H1 (cell line): ENCODE data around the gene RBM27.

ENCODE experiments used
- CHD2 ChIP-seq: IDR thresholded peaks from 2 replicates; pipeline ENCODE4 v1.6.1; 2012; ENCODE audit warnings: low read length, improper control_type of control experiment
- EZH2 ChIP-seq: fragments of 200-600 bp; sonication (generic); IDR thresholded peaks from 2 replicates; pipeline ENCODE4 v1.7.1; 2012; ENCODE audit warnings: low read depth, mild to moderate bottlenecking, moderate library complexity, low read length, inconsistent platforms; ENCODE audit not compliant: severe bottlenecking
- GABPA ChIP-seq: IDR thresholded peaks from 2 replicates; pipeline ENCODE4 v1.6.1; 2011; ENCODE audit warnings: mild to moderate bottlenecking, low read length, moderate library complexity, borderline replicate concordance; ENCODE audit not compliant: insufficient read depth
- JUND ChIP-seq: IDR thresholded peaks from 2 replicates; pipeline ENCODE4 v1.6.1; 2011; ENCODE audit warnings: mild to moderate bottlenecking, improper control_type of control experiment, low read length
- POLR2A ChIP-seq, 2 experiments: IDR thresholded peaks; 1 replicate in 1 of 2; 2 replicates in 1 of 2; pipeline ENCODE4 v1.6.1; 2011; ENCODE audit warnings: low read depth in 2 of 2, low read length in 2 of 2, mild to moderate bottlenecking in 2 of 2; ENCODE audit errors: control extremely low read depth in 1 of 2
- RFX5 ChIP-seq: IDR thresholded peaks from 2 replicates; pipeline ENCODE4 v1.6.1; 2011; ENCODE audit warnings: low read depth, low read length, improper control_type of control experiment, borderline replicate concordance
- SIRT6 ChIP-seq: IDR thresholded peaks from one replicate; pipeline ENCODE4 v1.7.1; 2012; ENCODE audit warnings: low read length, inconsistent platforms
- SP2 ChIP-seq: IDR thresholded peaks from 2 replicates; pipeline ENCODE4 v1.6.1; 2012; ENCODE audit warnings: mild to moderate bottlenecking, low read length, inconsistent platforms
- TCF12 ChIP-seq: IDR thresholded peaks from 2 replicates; pipeline ENCODE4 v1.6.1; 2011; ENCODE audit warnings: low read depth, mild to moderate bottlenecking, low read length
- ZNF274 ChIP-seq: IDR thresholded peaks from 2 replicates; pipeline ENCODE4 v1.7.0; 2012; ENCODE audit warnings: low read length, borderline replicate concordance; ENCODE audit errors: extremely low read depth
- TF ChIP-seq, protein P1 (sequence below), 3 experiments: IDR thresholded peaks; 1 replicate in 2 of 3; 2 replicates in 1 of 3; pipeline versions ENCODE4 v1.5.1 to v1.6.1; 2011; ENCODE audit warnings: low read length in 3 of 3, mild to moderate bottlenecking in 3 of 3, inconsistent platforms in 2 of 3, low read depth in 1 of 3, moderate library complexity in 1 of 3; ENCODE audit not compliant: insufficient read depth in 1 of 3; ENCODE audit errors: control extremely low read depth in 1 of 3

DNA sequence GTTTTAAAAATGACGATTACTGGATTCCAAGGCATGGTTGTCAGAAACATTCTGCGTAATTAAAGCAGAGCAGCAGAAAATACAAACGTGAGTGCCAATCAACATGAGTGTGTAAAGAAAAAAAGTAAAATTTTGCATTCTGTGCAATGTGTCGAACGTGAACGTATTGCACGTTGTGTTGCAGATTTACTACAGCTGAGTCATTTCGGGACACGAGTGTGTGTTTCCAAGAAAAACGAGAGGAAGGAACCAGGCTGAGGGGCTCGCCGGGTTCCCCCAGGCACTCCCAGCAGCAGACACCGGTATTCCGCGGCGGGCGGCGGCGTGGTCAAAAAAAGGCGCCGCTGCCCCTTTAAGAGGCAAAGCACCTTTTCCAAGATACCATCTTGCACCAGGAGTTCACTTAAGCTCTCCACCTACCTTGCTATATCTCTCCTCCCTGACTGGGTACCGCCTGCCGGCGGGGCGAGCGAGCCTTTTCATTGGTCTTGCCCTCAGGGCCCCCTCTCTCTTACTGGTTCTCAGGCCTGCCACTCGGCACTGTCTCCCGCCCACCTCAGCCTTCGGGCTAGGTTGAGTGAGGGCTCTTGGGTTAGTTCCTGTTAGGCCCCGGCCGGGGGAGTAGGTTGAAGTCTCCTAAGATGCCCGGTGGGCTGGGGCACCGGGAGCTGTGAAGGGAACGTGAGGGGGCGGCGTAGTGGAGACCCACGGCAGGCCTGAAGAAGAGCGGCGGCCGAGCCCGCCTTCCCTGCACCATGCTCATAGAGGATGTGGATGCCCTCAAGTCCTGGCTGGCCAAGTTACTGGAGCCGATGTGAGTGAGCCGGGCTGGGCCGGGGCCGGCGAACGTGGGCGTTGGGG lies at the start of gene RBM27:
- TF ChIP-seq SP2 (peak; percentile 97), RFX5 (no peak), EZH2 (no peak), JUND (0 out of 2 replicates have a peak, but pooled peaks have one; percentile 3), ZNF274 (no peak), POLR2A (IDR thresholded peaks at IDR 0.05; ENCODE audit: control extremely low read depth in 1 of 2, low read depth in 2 of 2, low read length in 2 of 2) (peak; percentile 63 to 85), SIRT6 (no peak), CHD2 (peak; percentile 97), GABPA (no peak), TCF12 (no peak)
- TF ChIP-seq, protein P1, sequence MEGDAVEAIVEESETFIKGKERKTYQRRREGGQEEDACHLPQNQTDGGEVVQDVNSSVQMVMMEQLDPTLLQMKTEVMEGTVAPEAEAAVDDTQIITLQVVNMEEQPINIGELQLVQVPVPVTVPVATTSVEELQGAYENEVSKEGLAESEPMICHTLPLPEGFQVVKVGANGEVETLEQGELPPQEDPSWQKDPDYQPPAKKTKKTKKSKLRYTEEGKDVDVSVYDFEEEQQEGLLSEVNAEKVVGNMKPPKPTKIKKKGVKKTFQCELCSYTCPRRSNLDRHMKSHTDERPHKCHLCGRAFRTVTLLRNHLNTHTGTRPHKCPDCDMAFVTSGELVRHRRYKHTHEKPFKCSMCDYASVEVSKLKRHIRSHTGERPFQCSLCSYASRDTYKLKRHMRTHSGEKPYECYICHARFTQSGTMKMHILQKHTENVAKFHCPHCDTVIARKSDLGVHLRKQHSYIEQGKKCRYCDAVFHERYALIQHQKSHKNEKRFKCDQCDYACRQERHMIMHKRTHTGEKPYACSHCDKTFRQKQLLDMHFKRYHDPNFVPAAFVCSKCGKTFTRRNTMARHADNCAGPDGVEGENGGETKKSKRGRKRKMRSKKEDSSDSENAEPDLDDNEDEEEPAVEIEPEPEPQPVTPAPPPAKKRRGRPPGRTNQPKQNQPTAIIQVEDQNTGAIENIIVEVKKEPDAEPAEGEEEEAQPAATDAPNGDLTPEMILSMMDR (IDR thresholded peaks at IDR 0.05; ENCODE audit: control extremely low read depth in 1 of 3, insufficient read depth in 1 of 3, low read depth in 1 of 3, low read length in 3 of 3): no peak
